ENCODE results near the gene VWA2.
"Not testable (repeated sequence)": the region's sequence is repeated elsewhere in the genome, so short reads cannot be mapped to it uniquely, and the experiment has no call there.

Gene VWA2

GRCh38 chr10:114313866-114314265, 74.8 kb downstream of the VWA2 start:
- no peak for DNase-seq (ENCODE audit: low read depth in 2 of 2, low spot score in 1 of 2)

GRCh38 chr10:114315566-114316420, 76.7 kb downstream of the VWA2 start:
- DNase-seq (ENCODE audit: low read depth in 2 of 2, low spot score in 1 of 2): no peak

- DNase-seq (ENCODE audit: low read depth in 2 of 2, low spot score in 1 of 2): no peak
These were observed 77.7 kb downstream of the VWA2 start for GRCh38 chr10:114316744-114317143.

GRCh38 chr10:114319406-114320248, 80.6 kb downstream of the VWA2 start:
- DNase-seq (ENCODE audit: low read depth in 2 of 2, low spot score in 1 of 2): no peak

- no peak for DNase-seq (ENCODE audit: low read depth in 2 of 2, low spot score in 1 of 2)
These were observed 81.4 kb downstream of the VWA2 start for GRCh38 chr10:114320249-114321116.

- DNase-seq (ENCODE audit: low read depth in 2 of 2, low spot score in 1 of 2): no peak
These were observed 83.3 kb downstream of the VWA2 start for GRCh38 chr10:114322344-114322743.

- DNase-seq (ENCODE audit: low read depth in 2 of 2, low spot score in 1 of 2): no peak
These were observed 84.0 kb downstream of the VWA2 start for GRCh38 chr10:114323023-114323422.

- DNase-seq (ENCODE audit: low read depth in 2 of 2, low spot score in 1 of 2): no peak
These were observed 87.7 kb downstream of the VWA2 start for GRCh38 chr10:114326795-114327194.

GRCh38 chr10:114327537-114328440, 88.7 kb downstream of the VWA2 start:
- no peak for DNase-seq (ENCODE audit: low read depth in 2 of 2, low spot score in 1 of 2)

- DNase-seq (ENCODE audit: low read depth in 2 of 2, low spot score in 1 of 2): no peak
These were observed 89.4 kb downstream of the VWA2 start for GRCh38 chr10:114328441-114328812.

GRCh38 chr10:114328874-114329273, 89.8 kb downstream of the VWA2 start:
- no peak for DNase-seq (ENCODE audit: low read depth in 2 of 2, low spot score in 1 of 2)

- no peak for DNase-seq (ENCODE audit: low read depth in 2 of 2, low spot score in 1 of 2)
These were observed 90.7 kb downstream of the VWA2 start for GRCh38 chr10:114329634-114330365.

GRCh38 chr10:114332301-114333192, 93.5 kb downstream of the VWA2 start:
- DNase-seq (ENCODE audit: low read depth in 2 of 2, low spot score in 1 of 2): no peak

GRCh38 chr10:114333441-114333840, 94.4 kb downstream of the VWA2 start:
- not testable (repeated sequence) for DNase-seq (ENCODE audit: low read depth in 2 of 2, low spot score in 1 of 2)

- no peak for DNase-seq (ENCODE audit: low read depth in 2 of 2, low spot score in 1 of 2)
These were observed 95.2 kb downstream of the VWA2 start for GRCh38 chr10:114334301-114334700.

GRCh38 chr10:114335614-114336013, 96.6 kb downstream of the VWA2 start:
- no peak for DNase-seq (ENCODE audit: low read depth in 2 of 2, low spot score in 1 of 2)

- no peak for DNase-seq (ENCODE audit: low read depth in 2 of 2, low spot score in 1 of 2)
These were observed 97.9 kb downstream of the VWA2 start for GRCh38 chr10:114336823-114337509.

Data from stimulated activated CD8-positive, alpha-beta memory T cell treated with anti-CD3 and anti-CD28 coated beads, Interleukin-4, amount 100 ng/mL, for 1 hour (primary cell).